ENCODE results near the gene GBP5. TPM values are rescaled to one million over a fixed set of nuclear protein-coding genes. Genes with fewer than 3 reads are reported as not detected.

The GBP5 gene
- total RNA-seq, 5 donors from 2014 or later (not counting 1 experiment from before 2014, with no cell fraction given): 46.8 to 165 (median 116) TPM

DNA sequence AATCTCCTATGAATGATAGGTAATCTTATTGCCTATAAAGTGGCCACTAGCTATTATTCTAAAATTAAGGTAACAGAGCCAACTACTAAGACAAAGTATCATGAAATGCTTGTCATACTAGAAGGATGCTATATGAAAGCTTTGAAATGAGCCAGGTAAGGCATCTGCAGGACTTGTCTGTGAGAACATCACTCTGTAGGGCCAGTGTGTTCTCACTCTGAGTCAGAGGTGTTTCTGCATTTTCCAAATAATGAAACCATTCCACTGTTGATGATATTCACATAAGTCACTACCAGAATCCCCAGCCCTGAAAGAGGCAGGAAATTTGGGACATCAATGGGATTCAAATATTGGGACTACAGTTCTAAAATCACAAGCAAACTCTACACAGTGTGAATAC, 25.8 kb upstream of the GBP5 start:
- no peak overlapping the region for H3K4me3 ChIP-seq (ENCODE audit: control insufficient read depth in 1 of 2, extremely low read depth in 1 of 2, low read length in 1 of 2)
- H3K4me3 Mint-ChIP-seq: no peak overlapping the region
- H3K9me3 Mint-ChIP-seq: peaks cover 0 to 10% (median 2%) of the 10 kb centered on the region in 3 donors
- H3K9me3 ChIP-seq: no peaks in the 10 kb centered on the region
- no peaks in the 10 kb centered on the region for H3K27me3 ChIP-seq (replicated peaks in 1 of 2; ENCODE audit: control insufficient read depth in 2 of 2, extremely low read depth in 1 of 2, insufficient read depth in 2 of 2, low read length in 1 of 2)
- no peak overlapping the region for H3K27ac ChIP-seq (ENCODE audit: low read length)
- no peaks in the 10 kb centered on the region for H3K27me3 Mint-ChIP-seq
- DNase-seq: no peak
- H3K4me1 Mint-ChIP-seq: peaks cover 49 to 54% (median 52%) of the 10 kb centered on the region in 3 donors
- H3K27ac Mint-ChIP-seq: no peak overlapping the region
- H3K36me3 Mint-ChIP-seq: peaks cover 8% of the 10 kb centered on the region
- peaks cover 9 to 12% of the 10 kb centered on the region in 2 experiments for H3K4me1 ChIP-seq (ENCODE audit: control insufficient read depth in 1 of 2, extremely low read depth in 1 of 2, insufficient read depth in 2 of 2, low read length in 2 of 2)
- ChIA-PET POLR2A (interaction anchor here in 1 of 2 donors (0.5 kb wide), 1 partner anchor 11 kb away, joined by 5 read pairs; no protein-coding TSS in a partner anchor), CTCF (no interaction called here)
- no peaks in the 10 kb centered on the region for H3K36me3 ChIP-seq (ENCODE audit: control insufficient read depth in 2 of 2, extremely low read depth in 1 of 2, insufficient read depth in 1 of 2, low read length in 1 of 2)
- ATAC-seq (replicated peaks in 1 of 4): no peak

DNA sequence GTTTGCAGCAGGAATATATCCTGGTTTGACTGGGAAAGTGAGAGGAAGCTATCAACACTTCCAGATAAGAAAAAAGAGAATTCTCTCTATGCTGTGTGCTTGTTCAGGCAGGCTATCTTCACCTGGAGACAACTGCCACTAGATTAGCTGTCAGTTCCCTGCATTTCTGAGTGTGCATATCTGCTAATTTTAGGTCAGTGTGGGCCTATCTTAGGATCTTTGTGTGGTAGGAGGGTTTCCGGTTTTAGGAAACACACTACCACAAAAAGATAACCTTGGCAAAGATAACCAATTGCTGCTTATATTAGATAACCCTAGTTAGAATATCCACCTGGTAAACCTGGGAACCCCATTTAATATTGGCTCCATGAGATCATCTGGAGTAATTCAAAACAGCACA, 22.5 kb upstream of the GBP5 start:
- H3K27ac Mint-ChIP-seq: peak overlapping the region; percentile 27 to 75
- peaks cover 0 to 21% (median 17%) of the 10 kb centered on the region in 3 donors for H3K9me3 Mint-ChIP-seq
- H3K4me3 Mint-ChIP-seq: peak overlapping the region in 1 of 3 donors; percentile 11
- no peaks in the 10 kb centered on the region for H3K27me3 Mint-ChIP-seq
- Histone ChIP-seq H3K4me3 (ENCODE audit: control insufficient read depth in 1 of 2, extremely low read depth in 1 of 2, low read length in 1 of 2) (no peak overlapping the region), H3K9me3 (peaks cover 3% of the 10 kb centered on the region), H3K27ac (ENCODE audit: low read length) (no peak overlapping the region), H3K36me3 (ENCODE audit: control insufficient read depth in 2 of 2, extremely low read depth in 1 of 2, insufficient read depth in 1 of 2, low read length in 1 of 2) (no peaks in the 10 kb centered on the region), H3K27me3 (replicated peaks in 1 of 2; ENCODE audit: control insufficient read depth in 2 of 2, extremely low read depth in 1 of 2, insufficient read depth in 2 of 2, low read length in 1 of 2) (no peaks in the 10 kb centered on the region), H3K4me1 (ENCODE audit: control insufficient read depth in 1 of 2, extremely low read depth in 1 of 2, insufficient read depth in 2 of 2, low read length in 2 of 2) (peaks cover 9 to 12% of the 10 kb centered on the region in 2 experiments)
- peak in 3 of 4 experiments; percentile 62 to 74 (median 62) for ATAC-seq (replicated peaks in 1 of 4)
- peaks cover 48 to 55% (median 51%) of the 10 kb centered on the region in 3 donors for H3K4me1 Mint-ChIP-seq
- no CpG with 5 or more reads among the region's 1 CpG for WGBS (ENCODE audit: insufficient coverage)
- CTCF ChIA-PET: interaction anchor here in 1 of 2 donors (1.5 kb wide), 1 partner anchor 9 kb away, joined by 3 read pairs; no protein-coding TSS in a partner anchor
- peaks cover 20% of the 10 kb centered on the region for H3K36me3 Mint-ChIP-seq
- DNase-seq: peak in 1 of 35 experiments; percentile 47
- POLR2A ChIA-PET: interaction anchor here (0.8 to 1.1 kb wide), 2 partner anchors 21 to 36 kb away, joined by 3 read pairs; no protein-coding TSS in a partner anchor

DNA sequence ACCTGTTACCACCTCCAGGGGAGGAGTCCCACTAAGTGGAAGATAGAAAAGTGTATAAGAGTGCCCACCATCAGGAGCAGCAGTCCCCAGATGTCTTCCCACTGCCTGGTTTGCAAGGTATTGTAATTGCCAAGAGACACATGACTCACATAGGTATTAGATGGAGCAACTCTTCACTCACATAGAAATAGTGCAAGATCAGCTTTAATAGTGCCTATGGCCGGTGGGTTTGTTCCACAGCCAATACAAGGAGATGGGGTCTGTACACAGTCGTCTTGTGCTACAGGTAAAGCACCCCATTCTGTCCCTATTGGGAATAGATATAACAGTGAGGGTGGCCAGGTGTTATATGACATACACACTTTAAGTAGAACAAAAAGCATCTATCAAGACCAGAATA, 18.6 kb upstream of the GBP5 start:
- no peak overlapping the region for H3K4me3 ChIP-seq (ENCODE audit: control insufficient read depth in 1 of 2, extremely low read depth in 1 of 2, low read length in 1 of 2)
- POLR2A ChIA-PET: no interaction called here
- Mint-ChIP-seq H3K4me1 (peaks cover 53 to 67% (median 61%) of the 10 kb centered on the region in 3 donors), H3K4me3 (no peak overlapping the region), H3K9me3 (peaks cover 0 to 21% (median 17%) of the 10 kb centered on the region in 3 donors), H3K27ac (no peak overlapping the region), H3K36me3 (peaks cover 20% of the 10 kb centered on the region), H3K27me3 (no peaks in the 10 kb centered on the region)
- WGBS (ENCODE audit: insufficient coverage): no CpG with 5 or more reads among the region's 2 CpGs
- peaks cover 25 to 29% of the 10 kb centered on the region in 2 experiments for H3K4me1 ChIP-seq (ENCODE audit: control insufficient read depth in 1 of 2, extremely low read depth in 1 of 2, insufficient read depth in 2 of 2, low read length in 2 of 2)
- no peak overlapping the region for H3K27ac ChIP-seq (ENCODE audit: low read length)
- no peaks in the 10 kb centered on the region for H3K27me3 ChIP-seq (replicated peaks in 1 of 2; ENCODE audit: control insufficient read depth in 2 of 2, extremely low read depth in 1 of 2, insufficient read depth in 2 of 2, low read length in 1 of 2)
- no peaks in the 10 kb centered on the region for H3K36me3 ChIP-seq (ENCODE audit: control insufficient read depth in 2 of 2, extremely low read depth in 1 of 2, insufficient read depth in 1 of 2, low read length in 1 of 2)
- CTCF ChIA-PET: no interaction called here
- peaks cover 3% of the 10 kb centered on the region for H3K9me3 ChIP-seq
- ATAC-seq (replicated peaks in 1 of 4) (no peak), DNase-seq (no peak)

DNA sequence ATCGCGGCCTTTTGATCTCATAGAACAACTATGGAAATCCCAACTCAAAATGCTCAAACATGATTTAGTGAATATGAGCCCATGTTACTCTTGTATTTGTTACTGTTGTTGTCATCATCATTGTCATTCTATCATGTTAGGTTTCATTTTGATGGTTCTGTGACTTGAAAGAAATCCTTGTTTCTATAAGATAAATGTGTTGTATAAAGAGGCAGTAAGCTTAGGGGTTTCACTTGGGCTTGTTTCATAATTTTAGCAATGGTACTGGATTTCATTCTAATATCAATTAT, 15.3 kb upstream of the GBP5 start:
- Histone ChIP-seq H3K9me3 (no peaks in the 10 kb centered on the region), H3K4me1 (ENCODE audit: control insufficient read depth in 1 of 2, extremely low read depth in 1 of 2, insufficient read depth in 2 of 2, low read length in 2 of 2) (peaks cover 31 to 51% of the 10 kb centered on the region in 2 experiments), H3K4me3 (ENCODE audit: control insufficient read depth in 1 of 2, extremely low read depth in 1 of 2, low read length in 1 of 2) (no peak overlapping the region), H3K36me3 (ENCODE audit: control insufficient read depth in 2 of 2, extremely low read depth in 1 of 2, insufficient read depth in 1 of 2, low read length in 1 of 2) (no peaks in the 10 kb centered on the region), H3K27ac (ENCODE audit: low read length) (peak overlapping the region; percentile 79), H3K27me3 (replicated peaks in 1 of 2; ENCODE audit: control insufficient read depth in 2 of 2, extremely low read depth in 1 of 2, insufficient read depth in 2 of 2, low read length in 1 of 2) (no peaks in the 10 kb centered on the region)
- peak overlapping the region; percentile 94 to 99 for H3K27ac Mint-ChIP-seq
- WGBS (ENCODE audit: insufficient coverage): no CpG with 5 or more reads among the region's 2 CpGs
- H3K4me3 Mint-ChIP-seq: peak overlapping the region in 1 of 3 donors; percentile 75
- peaks cover 13% of the 10 kb centered on the region for H3K36me3 Mint-ChIP-seq
- H3K9me3 Mint-ChIP-seq: peaks cover 4 to 16% (median 10%) of the 10 kb centered on the region in 3 donors
- H3K4me1 Mint-ChIP-seq: peaks cover 57 to 71% (median 68%) of the 10 kb centered on the region in 3 donors
- ATAC-seq (replicated peaks in 1 of 4) (no peak), DNase-seq (no peak)
- no peaks in the 10 kb centered on the region for H3K27me3 Mint-ChIP-seq
- POLR2A ChIA-PET: interaction anchor here in 1 of 2 donors (0.6 kb wide), 1 partner anchor 53 kb away, joined by 3 read pairs; no protein-coding TSS in a partner anchor
- CTCF ChIA-PET: no interaction called here

DNA sequence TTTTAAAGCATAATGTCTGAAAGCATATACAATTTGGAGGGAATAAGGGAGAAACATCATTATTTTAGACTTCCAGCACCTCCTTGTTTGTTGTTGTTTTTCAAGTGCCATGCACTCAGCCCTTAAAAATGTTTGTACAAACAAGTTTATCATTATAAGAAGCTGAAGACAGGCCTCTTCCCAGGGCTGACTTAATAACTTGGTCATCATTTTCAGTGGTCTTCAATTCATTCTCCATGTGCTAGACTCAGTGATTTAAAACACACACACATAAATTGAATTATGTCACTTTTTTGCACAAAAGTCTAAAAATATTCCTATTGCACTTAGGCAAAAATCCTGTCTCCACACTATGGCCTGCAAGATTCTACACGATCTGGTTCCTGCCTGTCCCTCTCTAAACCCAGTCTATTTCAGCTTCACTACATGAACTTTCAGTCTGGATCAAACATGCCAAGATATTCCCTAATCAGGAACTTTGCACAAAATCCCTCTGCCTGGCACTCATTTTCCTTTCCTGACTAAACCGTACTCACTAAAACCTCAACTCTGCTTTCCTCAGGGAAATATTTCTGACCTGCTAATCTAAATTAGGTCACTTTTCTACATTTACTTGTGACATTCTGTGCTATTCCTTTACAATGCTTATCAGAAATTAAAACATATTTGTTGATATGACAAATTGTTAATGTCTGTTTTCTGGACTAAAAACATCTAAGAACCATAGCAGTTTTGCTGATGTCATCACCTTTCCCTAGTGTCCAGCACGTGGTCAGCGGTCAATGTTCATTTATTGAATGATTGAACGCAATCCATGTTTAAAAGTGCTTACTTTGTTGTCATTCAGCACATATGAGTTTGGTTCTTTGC, 14.8 kb upstream of the GBP5 start:
- ATAC-seq (replicated peaks in 1 of 4) (peak; percentile 14 to 33 (median 18)), DNase-seq (no peak)
- peaks cover 4 to 10% (median 4%) of the 10 kb centered on the region in 3 donors for H3K9me3 Mint-ChIP-seq
- no peaks in the 10 kb centered on the region for H3K27me3 ChIP-seq (replicated peaks in 1 of 2; ENCODE audit: control insufficient read depth in 2 of 2, extremely low read depth in 1 of 2, insufficient read depth in 2 of 2, low read length in 1 of 2)
- H3K27ac ChIP-seq (ENCODE audit: low read length): peak overlapping the region; percentile 79
- CTCF ChIA-PET: interaction anchor here in 1 of 2 donors (0.8 to 1.5 kb wide), 6 partner anchors 13 to 71 kb away, joined by 3 to 6 read pairs (median 4); partner anchors contain the start of gene GBP5
- no peaks in the 10 kb centered on the region for H3K27me3 Mint-ChIP-seq
- peaks cover 7% of the 10 kb centered on the region for H3K36me3 Mint-ChIP-seq
- peak overlapping the region; percentile 94 to 99 for H3K27ac Mint-ChIP-seq
- peaks cover 31 to 51% of the 10 kb centered on the region in 2 experiments for H3K4me1 ChIP-seq (ENCODE audit: control insufficient read depth in 1 of 2, extremely low read depth in 1 of 2, insufficient read depth in 2 of 2, low read length in 2 of 2)
- WGBS (ENCODE audit: insufficient coverage): 35% methylated on average over 4 of the region's 5 CpGs
- H3K9me3 ChIP-seq: no peaks in the 10 kb centered on the region
- H3K4me3 Mint-ChIP-seq: peak overlapping the region; percentile 54 to 75 (median 55)
- H3K4me3 ChIP-seq (ENCODE audit: control insufficient read depth in 1 of 2, extremely low read depth in 1 of 2, low read length in 1 of 2): no peak overlapping the region
- no peaks in the 10 kb centered on the region for H3K36me3 ChIP-seq (ENCODE audit: control insufficient read depth in 2 of 2, extremely low read depth in 1 of 2, insufficient read depth in 1 of 2, low read length in 1 of 2)
- POLR2A ChIA-PET: interaction anchor here in 1 of 2 donors (0.6 kb wide), 1 partner anchor 590 kb away, joined by 4 read pairs; no protein-coding TSS in a partner anchor
- peaks cover 57 to 69% (median 68%) of the 10 kb centered on the region in 3 donors for H3K4me1 Mint-ChIP-seq

DNA sequence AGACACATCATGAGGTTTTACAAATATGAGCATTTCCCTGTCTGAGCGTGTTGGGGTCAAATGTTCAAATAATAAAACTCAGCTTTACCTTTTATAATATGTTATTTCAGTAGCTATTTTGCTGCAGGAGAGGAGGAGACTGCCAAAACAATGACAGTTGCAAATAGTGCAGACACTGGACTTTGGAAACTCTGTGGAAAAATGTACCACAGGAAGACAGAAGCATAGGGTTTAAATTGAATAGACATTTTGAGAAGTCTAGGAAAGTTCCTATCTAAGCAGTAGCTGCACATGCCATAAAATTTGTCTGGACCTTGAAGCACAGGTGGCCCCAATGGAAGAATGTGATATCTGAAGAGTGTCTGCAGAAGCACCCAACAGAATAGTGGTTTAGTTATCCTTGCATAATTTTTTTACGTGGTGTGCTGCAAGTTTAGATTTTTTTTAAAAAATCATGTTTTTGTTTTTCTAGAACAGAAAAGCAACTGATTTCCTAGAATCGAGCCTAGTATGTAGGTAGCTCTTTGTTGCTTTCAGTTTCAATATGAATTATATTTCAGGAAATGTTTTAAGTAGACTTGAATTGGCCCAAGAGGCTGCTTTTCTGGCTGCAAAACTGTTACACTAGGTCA, 14.0 kb upstream of the GBP5 start:
- Histone ChIP-seq H3K27me3 (replicated peaks in 1 of 2; ENCODE audit: control insufficient read depth in 2 of 2, extremely low read depth in 1 of 2, insufficient read depth in 2 of 2, low read length in 1 of 2) (no peaks in the 10 kb centered on the region), H3K36me3 (ENCODE audit: control insufficient read depth in 2 of 2, extremely low read depth in 1 of 2, insufficient read depth in 1 of 2, low read length in 1 of 2) (no peaks in the 10 kb centered on the region), H3K9me3 (no peaks in the 10 kb centered on the region), H3K4me3 (ENCODE audit: control insufficient read depth in 1 of 2, extremely low read depth in 1 of 2, low read length in 1 of 2) (peak overlapping the region; percentile 11 to 22), H3K27ac (ENCODE audit: low read length) (peak overlapping the region; percentile 79), H3K4me1 (ENCODE audit: control insufficient read depth in 1 of 2, extremely low read depth in 1 of 2, insufficient read depth in 2 of 2, low read length in 2 of 2) (peaks cover 31 to 51% of the 10 kb centered on the region in 2 experiments)
- ATAC-seq (replicated peaks in 1 of 4) (peak; percentile 85 to 87 (median 86)), DNase-seq (peak in 1 of 35 experiments; percentile 53)
- Mint-ChIP-seq H3K4me3 (peak overlapping the region; percentile 54 to 75 (median 55)), H3K27me3 (no peaks in the 10 kb centered on the region), H3K36me3 (peaks cover 4% of the 10 kb centered on the region), H3K4me1 (peaks cover 64 to 76% (median 75%) of the 10 kb centered on the region in 3 donors), H3K27ac (peak overlapping the region; percentile 94 to 99), H3K9me3 (peaks cover 0 to 6% (median 4%) of the 10 kb centered on the region in 3 donors)
- ChIA-PET CTCF (interaction anchor here in 1 of 2 donors (0.8 to 1.5 kb wide), 9 partner anchors 8 to 323 kb away, joined by 3 to 6 read pairs (median 3); partner anchors contain the start of gene GBP5), POLR2A (interaction anchor here (0.6 to 1.0 kb wide), 4 partner anchors 11 to 589 kb away, joined by 3 to 17 read pairs (median 4); partner anchors contain the start of gene GBP3 (in 1 of the 2))
- WGBS (ENCODE audit: insufficient coverage): no CpG with 5 or more reads among the region's 3 CpGs

Data from T-cell (primary cell).